ENCODE measurements around the gene ATP8B1. TPM values are rescaled to one million over a fixed set of nuclear protein-coding genes. Genes with fewer than 3 reads are reported as not detected.

The ATP8B1 gene
- total and polyA plus RNA-seq, 10 donors: 1.0 to 22.0 (median 12.7) TPM

DNA sequence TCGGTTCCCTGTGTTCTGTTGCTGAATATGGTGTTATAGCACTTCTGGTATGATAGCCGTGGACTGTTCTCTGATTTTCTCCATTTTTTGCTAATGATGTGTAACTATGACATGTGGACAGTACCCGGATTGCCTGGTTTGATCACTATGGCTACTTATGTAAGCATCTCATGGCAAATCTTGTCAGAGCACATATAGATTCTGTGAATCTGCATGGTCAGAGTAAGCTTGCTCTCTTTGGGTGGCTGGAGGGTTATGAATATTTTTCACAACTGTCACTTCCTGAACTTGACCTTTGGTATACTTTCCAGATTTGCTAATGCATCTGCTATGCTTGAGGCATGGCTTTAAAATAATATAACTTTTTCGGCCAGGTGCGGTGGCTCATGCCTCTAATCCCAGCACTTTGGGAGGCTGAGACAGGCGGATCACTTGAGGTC, 36.8 kb upstream of the ATP8B1 start:
- Histone ChIP-seq H3K36me3 (no peaks in the 10 kb centered on the region), H3K27ac (no peak overlapping the region), H3K9me3 (no peaks in the 10 kb centered on the region), H3K27me3 (replicated peaks in 1 of 7) (no peaks in the 10 kb centered on the region), H3K4me1 (peaks cover 0 to 7% (median 0%) of the 10 kb centered on the region in 6 donors), H3K4me3 (no peak overlapping the region)
- intact Hi-C loops (cut with DNase I; ENCODE audit: low total_unique reads): no loop called here
- WGBS, 5 donors: 90 to 95% (median 93%) methylated on average over 6 of the region's 6 CpGs
- TF ChIP-seq POLR2A (IDR thresholded peaks at IDR 0.05) (no peak), POLR2AphosphoS5 (IDR thresholded peaks at IDR 0.05) (no peak)
- TF ChIP-seq, protein P1, sequence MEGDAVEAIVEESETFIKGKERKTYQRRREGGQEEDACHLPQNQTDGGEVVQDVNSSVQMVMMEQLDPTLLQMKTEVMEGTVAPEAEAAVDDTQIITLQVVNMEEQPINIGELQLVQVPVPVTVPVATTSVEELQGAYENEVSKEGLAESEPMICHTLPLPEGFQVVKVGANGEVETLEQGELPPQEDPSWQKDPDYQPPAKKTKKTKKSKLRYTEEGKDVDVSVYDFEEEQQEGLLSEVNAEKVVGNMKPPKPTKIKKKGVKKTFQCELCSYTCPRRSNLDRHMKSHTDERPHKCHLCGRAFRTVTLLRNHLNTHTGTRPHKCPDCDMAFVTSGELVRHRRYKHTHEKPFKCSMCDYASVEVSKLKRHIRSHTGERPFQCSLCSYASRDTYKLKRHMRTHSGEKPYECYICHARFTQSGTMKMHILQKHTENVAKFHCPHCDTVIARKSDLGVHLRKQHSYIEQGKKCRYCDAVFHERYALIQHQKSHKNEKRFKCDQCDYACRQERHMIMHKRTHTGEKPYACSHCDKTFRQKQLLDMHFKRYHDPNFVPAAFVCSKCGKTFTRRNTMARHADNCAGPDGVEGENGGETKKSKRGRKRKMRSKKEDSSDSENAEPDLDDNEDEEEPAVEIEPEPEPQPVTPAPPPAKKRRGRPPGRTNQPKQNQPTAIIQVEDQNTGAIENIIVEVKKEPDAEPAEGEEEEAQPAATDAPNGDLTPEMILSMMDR (IDR thresholded peaks at IDR 0.05 in 8 of 11, conservative IDR thresholded peaks at IDR 0.05 in 3 of 11): no peak
- no peak for DNase-seq

DNA sequence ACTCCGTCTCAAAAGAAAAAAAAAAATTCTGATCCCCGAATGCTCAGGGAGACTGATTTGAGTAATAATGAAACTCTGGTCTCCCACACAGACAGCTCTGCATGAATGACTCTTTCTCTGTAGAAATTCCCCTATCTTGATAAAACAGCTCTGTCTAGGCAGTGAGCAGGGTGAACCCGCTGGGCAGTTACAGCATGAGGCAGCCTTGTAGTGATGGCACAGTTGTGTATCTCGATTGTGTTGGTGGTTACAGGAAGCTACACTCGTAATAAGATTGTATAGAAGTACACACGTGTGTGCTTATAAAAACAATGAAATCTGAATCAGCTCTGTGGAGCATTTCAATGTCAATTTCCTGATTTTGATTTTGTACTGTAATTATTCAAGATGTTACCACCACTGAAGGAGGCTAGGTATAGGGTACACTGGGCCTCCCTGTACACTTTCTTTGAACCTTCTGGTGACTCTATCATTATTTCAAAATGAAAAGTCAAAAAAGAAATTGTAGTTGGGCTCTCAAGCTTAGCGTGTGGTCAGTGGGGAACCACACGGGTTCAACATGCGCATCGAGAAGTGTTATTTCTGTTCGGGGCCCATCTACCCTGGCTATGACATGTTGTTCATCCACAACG, 34.9 kb upstream of the ATP8B1 start:
- no peak for DNase-seq
- Histone ChIP-seq H3K9me3 (no peaks in the 10 kb centered on the region), H3K4me3 (no peak overlapping the region), H3K27ac (peak overlapping the region in 4 of 8 donors; percentile 33 to 52 (median 37)), H3K27me3 (replicated peaks in 1 of 7) (no peaks in the 10 kb centered on the region), H3K4me1 (peaks cover 0 to 20% (median 6%) of the 10 kb centered on the region in 6 donors), H3K36me3 (no peaks in the 10 kb centered on the region)
- TF ChIP-seq POLR2A (IDR thresholded peaks at IDR 0.05) (no peak), POLR2AphosphoS5 (IDR thresholded peaks at IDR 0.05) (no peak)
- TF ChIP-seq, protein P1 (IDR thresholded peaks at IDR 0.05 in 8 of 11, conservative IDR thresholded peaks at IDR 0.05 in 3 of 11): no peak
- 59 to 70% (median 68%) methylated on average over 12 of the region's 12 CpGs for WGBS, 5 donors
- intact Hi-C loops (cut with DNase I; ENCODE audit: low total_unique reads): no loop called here

DNA sequence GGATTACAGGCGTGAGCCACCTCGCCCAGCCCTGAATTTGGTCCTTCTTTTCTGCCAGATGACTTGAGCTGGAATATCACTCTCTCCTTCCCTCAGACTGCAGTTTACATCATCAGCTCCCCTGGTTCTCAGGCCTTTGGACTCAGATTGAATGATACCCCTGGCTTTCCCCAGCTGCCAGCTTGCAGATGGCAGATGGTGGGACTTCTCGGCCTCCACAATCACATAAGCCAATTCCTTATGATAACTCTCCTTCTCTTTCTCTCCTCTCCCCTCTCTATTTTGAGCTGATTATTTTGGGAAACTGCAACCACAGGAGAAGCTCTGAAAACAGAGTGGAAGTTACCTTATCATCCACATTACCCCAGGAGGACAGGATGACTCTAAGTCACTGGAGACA, 33.4 kb upstream of the ATP8B1 start:
- Histone ChIP-seq H3K27ac (no peak overlapping the region), H3K27me3 (replicated peaks in 1 of 7) (no peaks in the 10 kb centered on the region), H3K4me3 (no peak overlapping the region), H3K4me1 (peaks cover 0 to 28% (median 10%) of the 10 kb centered on the region in 6 donors), H3K36me3 (no peaks in the 10 kb centered on the region), H3K9me3 (peaks cover 0 to 9% (median 5%) of the 10 kb centered on the region in 8 donors)
- no peak for DNase-seq
- intact Hi-C loops (cut with DNase I; ENCODE audit: low total_unique reads): no loop called here
- 89 to 100% (median 96%) methylated on average over 3 of the region's 3 CpGs for WGBS, 5 donors
- TF ChIP-seq, protein P1 (IDR thresholded peaks at IDR 0.05 in 8 of 11, conservative IDR thresholded peaks at IDR 0.05 in 3 of 11): no peak
- TF ChIP-seq POLR2A (IDR thresholded peaks at IDR 0.05) (no peak), POLR2AphosphoS5 (IDR thresholded peaks at IDR 0.05) (no peak)

DNA sequence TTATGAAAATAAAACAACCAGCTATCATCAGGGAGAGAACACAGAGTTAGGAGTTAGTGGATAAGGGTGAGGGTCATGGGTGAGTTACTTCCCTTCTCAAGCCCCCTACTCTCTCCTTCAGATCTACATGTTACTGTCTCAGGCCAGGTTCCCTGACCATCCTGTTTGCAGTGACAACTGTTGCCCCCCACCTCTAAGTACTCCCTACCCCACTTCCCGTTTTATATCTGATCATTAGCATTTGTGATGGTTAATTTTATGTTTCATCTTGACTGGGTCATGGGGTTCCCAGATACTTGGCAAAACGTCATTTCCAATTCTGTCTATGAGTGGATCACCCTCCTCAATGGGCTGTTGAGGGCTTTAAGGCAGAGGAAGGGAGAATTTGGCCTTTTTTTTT, 32.8 kb upstream of the ATP8B1 start:
- Histone ChIP-seq H3K27me3 (replicated peaks in 1 of 7) (no peaks in the 10 kb centered on the region), H3K4me3 (no peak overlapping the region), H3K9me3 (peaks cover 0 to 9% (median 5%) of the 10 kb centered on the region in 8 donors), H3K36me3 (no peaks in the 10 kb centered on the region), H3K27ac (no peak overlapping the region), H3K4me1 (peaks cover 0 to 28% (median 10%) of the 10 kb centered on the region in 6 donors)
- intact Hi-C loops (cut with DNase I; ENCODE audit: low total_unique reads): no loop called here
- WGBS, 5 donors: 77 to 91% (median 80%) methylated on average over 2 of the region's 2 CpGs
- TF ChIP-seq POLR2A (IDR thresholded peaks at IDR 0.05): no peak
- no peak for TF ChIP-seq POLR2AphosphoS5 (IDR thresholded peaks at IDR 0.05)
- TF ChIP-seq, protein P1 (IDR thresholded peaks at IDR 0.05 in 8 of 11, conservative IDR thresholded peaks at IDR 0.05 in 3 of 11): no peak
- no peak for DNase-seq

Data from spleen (tissue), 11 donors.